ENCODE data around the gene SCGB1C1. TPM values are rescaled to one million over a fixed set of nuclear protein-coding genes. Genes with fewer than 3 reads are reported as not detected.
"Not testable (repeated sequence)": the region's sequence is repeated elsewhere in the genome, so short reads cannot be mapped to it uniquely, and the experiment has no call there.

SCGB1C1 gene
- total RNA-seq, 1 donor from 2014 or later = not detected

- peaks cover 2% of the 10 kb centered on the region for H3K27me3 Mint-ChIP-seq (ENCODE audit: unreplicated experiment)
- no peak for TF ChIP-seq CTCF (IDR thresholded peaks at IDR 0.05; ENCODE audit: partially characterized antibody, unreplicated experiment)
These were observed 44.2 kb downstream of the SCGB1C1 start, which contains the start of gene PSMD13 for GRCh38 chr11:236774-237767. Gene PSMD13, plus strand, starts transcription at chr11:236976. Its CDS starts 74 bp downstream, at chr11:237050.

GRCh38 chr11:238346-238745, 45.5 kb downstream of the SCGB1C1 start:
- H3K27ac Mint-ChIP-seq (ENCODE audit: unreplicated experiment); H3K4me1 Mint-ChIP-seq (ENCODE audit: low read depth, unreplicated experiment); H3K36me3 Mint-ChIP-seq (ENCODE audit: unreplicated experiment); DNase-seq; H3K9me3 Mint-ChIP-seq (ENCODE audit: unreplicated experiment); H3K27me3 Mint-ChIP-seq (ENCODE audit: unreplicated experiment); H3K4me3 Mint-ChIP-seq (ENCODE audit: unreplicated experiment): not testable (repeated sequence)

More at GRCh38 chr11:236774-237767, 44.2 kb downstream of the SCGB1C1 start, which contains the start of gene PSMD13:
- H3K4me3 Mint-ChIP-seq (ENCODE audit: unreplicated experiment) = peak within 1 kb of the TSS; percentile 98
- peaks cover 1% of the 10 kb centered on the region for H3K4me1 Mint-ChIP-seq (ENCODE audit: low read depth, unreplicated experiment)
- H3K36me3 Mint-ChIP-seq (ENCODE audit: unreplicated experiment) = no peaks in the 10 kb centered on the region
- DNase-seq = peak; percentile 91
- H3K9me3 Mint-ChIP-seq (ENCODE audit: unreplicated experiment) = peaks cover 4% of the 10 kb centered on the region
- peak within 1 kb of the TSS; percentile 90 for H3K27ac Mint-ChIP-seq (ENCODE audit: unreplicated experiment)

GRCh38 chr11:240315-240714, 47.4 kb downstream of the SCGB1C1 start:
- Mint-ChIP-seq H3K4me1 (ENCODE audit: low read depth, unreplicated experiment) (peaks cover 1% of the 10 kb centered on the region), H3K4me3 (ENCODE audit: unreplicated experiment) (no peak overlapping the region), H3K27me3 (ENCODE audit: unreplicated experiment) (peaks cover under 1% of the 10 kb centered on the region), H3K27ac (ENCODE audit: unreplicated experiment) (no peak overlapping the region), H3K36me3 (ENCODE audit: unreplicated experiment) (no peaks in the 10 kb centered on the region), H3K9me3 (ENCODE audit: unreplicated experiment) (peaks cover 4% of the 10 kb centered on the region)
- TF ChIP-seq CTCF (IDR thresholded peaks at IDR 0.05; ENCODE audit: partially characterized antibody, unreplicated experiment) = no peak
- no peak for DNase-seq

- no peak overlapping the region for H3K4me3 Mint-ChIP-seq (ENCODE audit: unreplicated experiment)
- no peaks in the 10 kb centered on the region for H3K36me3 Mint-ChIP-seq (ENCODE audit: unreplicated experiment)
- H3K9me3 Mint-ChIP-seq (ENCODE audit: unreplicated experiment) = no peaks in the 10 kb centered on the region
- no peaks in the 10 kb centered on the region for H3K27me3 Mint-ChIP-seq (ENCODE audit: unreplicated experiment)
- no peak overlapping the region for H3K27ac Mint-ChIP-seq (ENCODE audit: unreplicated experiment)
- peaks cover 1% of the 10 kb centered on the region for H3K4me1 Mint-ChIP-seq (ENCODE audit: low read depth, unreplicated experiment)
- TF ChIP-seq CTCF (IDR thresholded peaks at IDR 0.05; ENCODE audit: partially characterized antibody, unreplicated experiment) = no peak
- DNase-seq = no peak
These were observed 48.8 kb downstream of the SCGB1C1 start for GRCh38 chr11:241634-242033.

Other genes starting within 250 kb of the SCGB1C1 start
- gene BET1L, start 14.3 kb downstream of the SCGB1C1 start, total RNA-seq (ENCODE audit: unreplicated experiment) = 45.5 TPM
- 95.5 TPM for gene RIC8A, start 14.6 kb downstream of the SCGB1C1 start, total RNA-seq (ENCODE audit: unreplicated experiment)
- 23.6 TPM for gene SIRT3, start 43.3 kb downstream of the SCGB1C1 start, total RNA-seq (ENCODE audit: unreplicated experiment)
- 136 TPM for gene PSMD13, start 43.9 kb downstream of the SCGB1C1 start, total RNA-seq (ENCODE audit: unreplicated experiment)
- gene NLRP6, start 85.3 kb downstream of the SCGB1C1 start, total RNA-seq (ENCODE audit: unreplicated experiment) = not detected
- 14.4 TPM for gene PGGHG, start 96.0 kb downstream of the SCGB1C1 start, total RNA-seq (ENCODE audit: unreplicated experiment)
- not detected for gene IFITM5, start 106.4 kb downstream of the SCGB1C1 start, total RNA-seq (ENCODE audit: unreplicated experiment)
- gene IFITM2, start 114.7 kb downstream of the SCGB1C1 start, total RNA-seq (ENCODE audit: unreplicated experiment) = 2.5 TPM
- 2.6 TPM for gene IFITM1, start 121.0 kb downstream of the SCGB1C1 start, total RNA-seq (ENCODE audit: unreplicated experiment)
- gene IFITM3, start 127.8 kb downstream of the SCGB1C1 start, total RNA-seq (ENCODE audit: unreplicated experiment) = 0.93 TPM
- gene B4GALNT4, start 176.4 kb downstream of the SCGB1C1 start, total RNA-seq (ENCODE audit: unreplicated experiment) = 418 TPM
- not detected for gene PKP3, start 201.1 kb downstream of the SCGB1C1 start, total RNA-seq (ENCODE audit: unreplicated experiment)
- gene SIGIRR, start 221.9 kb downstream of the SCGB1C1 start, total RNA-seq (ENCODE audit: unreplicated experiment) = 26.5 TPM
- 1.8 TPM for gene ANO9, start 248.9 kb downstream of the SCGB1C1 start, total RNA-seq (ENCODE audit: unreplicated experiment)